H1 (cell line): Measurements from ENCODE around the gene UNC80. TPM values are rescaled to one million over a fixed set of nuclear protein-coding genes. Genes with fewer than 3 reads are reported as not detected.

Experiments used
- CTCF ChIA-PET: fragments of 300-600 bp; sonication (Branson Sonifier 250); formaldehyde crosslinking; loops from one replicate; lab custom pipeline; 2021; ENCODE audit not compliant: partially characterized antibody; lab: Charles Lee
- POLR2A ChIA-PET: fragments of 300-600 bp; sonication (Branson Sonifier 250); formaldehyde crosslinking; loops from one replicate; lab custom pipeline; 2021; ENCODE audit warnings: inconsistent platforms; ENCODE audit not compliant: partially characterized antibody; lab: Charles Lee
- DNase-seq, 2 experiments: peaks; one replicate each; pipeline versions ENCODE4 v3.0.0 to v3.0.0-alpha.2; 2010 to 2022; ENCODE audit warnings: low spot score in 2 of 2, low read depth in 1 of 2, mixed read lengths in 1 of 2
- FAIRE-seq: peaks from 2 replicates; lab custom pipeline; 2011; peaks lifted over from hg19 to GRCh38; lab: Jason Lieb, UNC
- H2AFZ ChIP-seq: 2 replicates; pipeline ENCODE4 v1.8.1; 2012; ENCODE audit warnings: low read length, inconsistent platforms
- H2AK5ac ChIP-seq: 2 replicates; pipeline ENCODE4 v1.6.1; 2013; ENCODE audit warnings: low read depth, low read length
- H2BK120ac ChIP-seq: replicated peaks from 2 replicates; pipeline ENCODE3; 2013; ENCODE audit warnings: low read depth, low read length, inconsistent platforms
- H2BK12ac ChIP-seq: 2 replicates; pipeline ENCODE4 v1.6.1; 2013; ENCODE audit warnings: low read depth, low read length
- H2BK15ac ChIP-seq: 2 replicates; pipeline ENCODE4 v1.6.1; 2013; ENCODE audit warnings: low read length
- H2BK20ac ChIP-seq: 2 replicates; pipeline ENCODE4 v1.6.1; 2013; ENCODE audit warnings: low read length
- H2BK5ac ChIP-seq: 2 replicates; pipeline ENCODE4 v1.6.1; 2013; ENCODE audit warnings: low read depth, low read length
- H3K14ac ChIP-seq: 2 replicates; pipeline ENCODE4 v1.6.1; 2013; ENCODE audit warnings: inconsistent platforms; ENCODE audit not compliant: insufficient read length
- H3K18ac ChIP-seq: 2 replicates; pipeline ENCODE4 v1.6.1; 2013; ENCODE audit warnings: low read length; ENCODE audit errors: extremely low read depth
- H3K23ac ChIP-seq: 2 replicates; pipeline ENCODE4 v1.6.1; 2013; ENCODE audit warnings: inconsistent platforms; ENCODE audit not compliant: insufficient read length
- H3K23me2 ChIP-seq: 2 replicates; pipeline ENCODE4 v1.6.1; 2013; ENCODE audit warnings: low read depth, low read length
- H3K27ac ChIP-seq: 2 replicates; pipeline ENCODE4 v1.6.1; 2011; ENCODE audit warnings: low read depth, low read length, inconsistent platforms
- H3K27me3 ChIP-seq, 4 experiments: replicated peaks in 1 of 4; 1 replicate in 1 of 4; 2 replicates in 3 of 4; pipeline versions ENCODE4 v1.6.1 to v1.8.1; 2011 to 2013; ENCODE audit warnings: low read length in 3 of 4, mild to moderate bottlenecking in 3 of 4, inconsistent platforms in 2 of 4, mixed read lengths in 2 of 4, moderate library complexity in 1 of 4; ENCODE audit not compliant: control insufficient read depth in 3 of 4, insufficient read depth in 3 of 4; ENCODE audit errors: extremely low read depth in 1 of 4
- H3K36me3 ChIP-seq, 4 experiments: 2 replicates each; pipeline versions ENCODE4 v1.6.1 to v1.8.1; 2011 to 2013; ENCODE audit warnings: mild to moderate bottlenecking in 4 of 4, low read length in 3 of 4, moderate library complexity in 2 of 4, control low read depth in 1 of 4, inconsistent platforms in 1 of 4; ENCODE audit not compliant: insufficient read depth in 4 of 4, control insufficient read depth in 2 of 4
- H3K4ac ChIP-seq: replicated peaks from 2 replicates; pipeline ENCODE3; 2013; ENCODE audit warnings: low read length, low read depth, mixed read lengths, inconsistent platforms; ENCODE audit not compliant: insufficient read length
- H3K4me1 ChIP-seq, 4 experiments: replicated peaks in 1 of 4; 1 replicate in 1 of 4; 2 replicates in 3 of 4; pipeline versions ENCODE4 v1.6.1 to v1.8.1; 2011 to 2013; ENCODE audit warnings: low read length in 3 of 4, inconsistent platforms in 2 of 4, mixed read lengths in 1 of 4; ENCODE audit not compliant: insufficient read depth in 4 of 4, control insufficient read depth in 3 of 4
- H3K4me2 ChIP-seq, 2 experiments: 2 replicates each; pipeline versions ENCODE4 v1.6.1 to v1.8.1; 2011 to 2013; ENCODE audit warnings: low read depth in 2 of 2, low read length in 2 of 2, control low read depth in 1 of 2, inconsistent platforms in 1 of 2, mild to moderate bottlenecking in 1 of 2; ENCODE audit not compliant: insufficient read depth in 1 of 2
- H3K4me3 ChIP-seq, 4 experiments: fragments of 200-600, 300-600 bp in 1 of 4; sonication (generic), shearing (Covaris generic), sonication (Bioruptor Twin) in 1 of 4; 2 replicates each; pipeline versions ENCODE4 v1.5.1 to v1.8.1; 2011 to 2016; ENCODE audit warnings: low read length in 4 of 4, low read depth in 3 of 4, control low read depth in 2 of 4, inconsistent platforms in 2 of 4, mild to moderate bottlenecking in 2 of 4, mixed read lengths in 1 of 4, moderate library complexity in 1 of 4; ENCODE audit not compliant: insufficient read depth in 2 of 4; ENCODE audit errors: extremely low read depth in 1 of 4
- H3K56ac ChIP-seq: replicated peaks from 2 replicates; pipeline ENCODE3; 2013; ENCODE audit warnings: low read depth, mild to moderate bottlenecking, mixed read lengths, low read length, inconsistent platforms; ENCODE audit not compliant: insufficient read length
- H3K79me1 ChIP-seq: 2 replicates; pipeline ENCODE4 v1.6.1; 2013; ENCODE audit warnings: low read depth, low read length, control low read depth
- H3K79me2 ChIP-seq, 2 experiments: 2 replicates each; pipeline versions ENCODE4 v1.6.1 to v1.8.1; 2012 to 2013; ENCODE audit warnings: low read length in 2 of 2, mild to moderate bottlenecking in 2 of 2, inconsistent platforms in 1 of 2; ENCODE audit not compliant: insufficient read depth in 2 of 2, control insufficient read depth in 1 of 2
- H3K9ac ChIP-seq, 4 experiments: replicated peaks in 1 of 4; 1 replicate in 1 of 4; 2 replicates in 3 of 4; pipeline versions ENCODE4 v1.6.1 to v1.8.1; 2011 to 2013; ENCODE audit warnings: low read depth in 3 of 4, low read length in 3 of 4, control low read depth in 2 of 4, mild to moderate bottlenecking in 2 of 4, moderate library complexity in 2 of 4, inconsistent platforms in 1 of 4; ENCODE audit errors: extremely low read depth in 1 of 4
- H3K9me3 ChIP-seq, 2 experiments: 2 replicates each; pipeline versions ENCODE4 v1.6.1 to v1.8.1; 2012 to 2013; ENCODE audit warnings: mild to moderate bottlenecking in 2 of 2, moderate library complexity in 2 of 2, control low read depth in 1 of 2, inconsistent platforms in 1 of 2, low read depth in 1 of 2, low read length in 1 of 2, mixed read lengths in 1 of 2; ENCODE audit not compliant: insufficient read depth in 2 of 2
- H4K20me1 ChIP-seq, 2 experiments: replicated peaks in 1 of 2; 2 replicates each; pipeline versions ENCODE3 to v1.8.1; 2011 to 2013; ENCODE audit warnings: inconsistent platforms in 2 of 2, low read length in 2 of 2, mild to moderate bottlenecking in 1 of 2; ENCODE audit not compliant: insufficient read depth in 2 of 2, control insufficient read depth in 1 of 2
- H4K5ac ChIP-seq: 2 replicates; pipeline ENCODE4 v1.6.1; 2013; ENCODE audit warnings: low read length, low read depth, mixed read lengths, inconsistent platforms; ENCODE audit not compliant: insufficient read length
- H4K8ac ChIP-seq: 2 replicates; pipeline ENCODE4 v1.8.0; 2013; ENCODE audit warnings: mild to moderate bottlenecking, moderate library complexity, low read length, inconsistent platforms; ENCODE audit not compliant: insufficient read depth; ENCODE audit errors: extremely low read depth
- H4K91ac ChIP-seq: replicated peaks from 2 replicates; pipeline ENCODE3; 2013; ENCODE audit warnings: low read length, mixed read lengths, inconsistent platforms; ENCODE audit not compliant: insufficient read length
- ASH2L ChIP-seq: fragments of 200-600, 300-600 bp; sonication (generic); IDR thresholded peaks from one replicate; pipeline ENCODE4 v1.7.1; 2017; ENCODE audit warnings: low read length
- WGBS, 2 experiments: shearing (Covaris generic) in 1 of 2; methylation state at CpG; one replicate each; pipeline versions ENCODE4 v1.1.6 to v1.1.7; 2013 to 2015; ENCODE audit warnings: low lambda C conversion rate in 2 of 2, mixed read lengths in 2 of 2, inconsistent platforms in 1 of 2, low coverage in 1 of 2, missing lambda C conversion rate in 1 of 2; ENCODE audit not compliant: insufficient replicate concordance in 2 of 2, insufficient coverage in 1 of 2, insufficient read length in 1 of 2; ENCODE audit errors: extremely low coverage in 1 of 2, missing lambda C conversion rate in 1 of 2; 5-methylcytosine and 5-hydroxymethylcytosine counted together
- polyA plus RNA-seq, 7 experiments: library from polyadenylated mRNA; depleted of rRNA in 3 of 7; stranded (reverse) in 5 of 7; unstranded in 2 of 7; fragments of >200 nt in 5 of 7; fragments of 200-250 nt in 2 of 7; gene quantifications; 1 replicate in 5 of 7; 2 replicates in 1 of 7; 4 replicates in 1 of 7; pipeline versions ENCODE4 v1.2.1 to v1.2.3, GENCODE V29; 2011 to 2013; ENCODE audit warnings: missing spikeins in 2 of 7, mixed read lengths in 2 of 7
- total RNA-seq: library from RNA; stranded (reverse); fragmentation: NEBNext Ultra II Directional; extraction: Animal tissue kit (Norgen Biotek cat#: 25700); gene quantifications from 2 replicates; pipeline ENCODE4 v1.2.1, GENCODE V29; 2021

The UNC80 gene
- total and polyA plus RNA-seq, 2 of the 8 experiments (the other 6 are each of a cell fraction or from before 2014, with no cell fraction given) = 0.53 to 0.56 TPM

DNA sequence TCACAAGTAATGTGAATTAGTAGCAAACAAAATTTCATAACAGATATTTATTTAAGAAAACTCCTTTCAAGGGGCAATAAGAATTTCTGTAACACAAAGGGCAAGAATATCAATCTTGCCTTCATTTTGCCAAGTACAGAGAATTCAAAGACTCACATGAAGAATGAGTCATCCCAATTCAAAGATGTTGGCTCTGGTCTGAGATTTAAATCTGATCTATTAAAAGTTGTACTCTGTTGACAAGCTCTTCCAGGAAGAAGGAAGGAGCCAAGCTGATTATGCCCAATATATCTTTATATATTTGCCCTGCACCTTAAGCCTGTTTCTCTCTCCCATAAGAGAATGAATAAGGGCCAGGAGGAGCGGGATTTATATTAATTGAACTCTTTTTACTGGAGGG, 174.9 kb downstream of the UNC80 start:
- no peak overlapping the region for H3K14ac ChIP-seq
- no peak overlapping the region for H2BK5ac ChIP-seq
- H2AFZ ChIP-seq = no peak overlapping the region
- no peak overlapping the region for H2AK5ac ChIP-seq
- no peak overlapping the region for H4K8ac ChIP-seq
- FAIRE-seq (no peak), DNase-seq (no peak)
- no peaks in the 10 kb centered on the region for H3K27me3 ChIP-seq
- no peak overlapping the region for H3K56ac ChIP-seq
- H3K9me3 ChIP-seq = no peaks in the 10 kb centered on the region
- H2BK20ac ChIP-seq = no peak overlapping the region
- no peak overlapping the region for H3K27ac ChIP-seq
- H3K23me2 ChIP-seq = no peaks in the 10 kb centered on the region
- H3K36me3 ChIP-seq = no peaks in the 10 kb centered on the region
- no peak overlapping the region for H3K4me3 ChIP-seq
- H3K9ac ChIP-seq = no peak overlapping the region
- POLR2A ChIA-PET = no interaction called here
- TF ChIP-seq ASH2L = no peak
- TF ChIP-seq, all 59 proteins: peak for 0
- Histone ChIP-seq H2BK120ac (no peak overlapping the region), H3K18ac (no peak overlapping the region), H3K4ac (no peak overlapping the region), H3K4me1 (peaks cover 0 to 4% (median 0%) of the 10 kb centered on the region in 4 experiments; a peak in 1 of 7 replicates), H4K20me1 (no peaks in the 10 kb centered on the region), H2BK15ac (no peak overlapping the region), H2BK12ac (no peak overlapping the region), H3K23ac (no peak overlapping the region), H4K5ac (no peak overlapping the region), H3K79me1 (no peaks in the 10 kb centered on the region), H4K91ac (no peak overlapping the region), H3K4me2 (no peak overlapping the region), H3K79me2 (no peaks in the 10 kb centered on the region)
- 87% methylated on average over 1 of the region's 1 CpG; no CpG with 5 or more reads in 1 of the 2 experiments for WGBS, 2 experiments
- CTCF ChIA-PET = no interaction called here
